Gastrocnemius medialis (tissue), 4 donors: ENCODE results near the gene CPLX1.

Experiments
- CTCF ChIP-seq, 5 experiments: fragments of 450-650 bp in 3 of 5; fragments of 200-600 bp in 2 of 5; sonication (generic) in 2 of 5; IDR thresholded peaks in 4 of 5; conservative IDR thresholded peaks in 1 of 5; 1 replicate in 4 of 5; 2 replicates in 1 of 5; pipeline ENCODE4 v1.5.1; 2016 to 2019; ENCODE audit warnings: antibody characterized with exemption in 5 of 5, mild to moderate bottlenecking in 3 of 5, moderate library complexity in 3 of 5
- POLR2A ChIP-seq, 2 donors: fragments of 450-650 bp; IDR thresholded peaks; one replicate each; pipeline ENCODE4 v1.6.1; 2017; ENCODE audit warnings: antibody characterized with exemption in 2 of 2, mild to moderate bottlenecking in 2 of 2, moderate library complexity in 2 of 2

- TF ChIP-seq CTCF (IDR thresholded peaks at IDR 0.05 in 4 of 5, conservative IDR thresholded peaks at IDR 0.05 in 1 of 5) (no peak), POLR2A (IDR thresholded peaks at IDR 0.05) (no peak)
Measured at GRCh38 chr4:818106-818921, 7.6 kb downstream of the CPLX1 start.
